Naive thymus-derived CD4-positive, alpha-beta T cell (primary cell): ENCODE results near the gene NKAIN2. TPM values are rescaled to one million over a fixed set of nuclear protein-coding genes. Genes with fewer than 3 reads are reported as not detected.
"Not testable (repeated sequence)": the region's sequence is repeated elsewhere in the genome, so short reads cannot be mapped to it uniquely, and the experiment has no call there.

Experiments
- ATAC-seq: fragments of 150-1000 bp; cut with Tn5 transposase; 2 replicates; pipeline ENCODE4 v1.10.0; 2021; ENCODE audit warnings: mild to moderate bottlenecking, moderate library complexity
- CTCF ChIA-PET: fragments of 350-600 bp; sonication (Branson Sonifier 250); formaldehyde crosslinking; loops from one replicate; lab custom pipeline; 2021; ENCODE audit warnings: antibody characterized with exemption; lab: Charles Lee
- POLR2A ChIA-PET: fragments of 350-600 bp; sonication (Branson Sonifier 250); formaldehyde crosslinking; loops from one replicate; lab custom pipeline; 2021; ENCODE audit warnings: antibody characterized with exemption, inconsistent platforms; lab: Charles Lee
- DNase-seq, 9 donors: peaks; one replicate each; pipeline versions ENCODE4 v3.0.0 to v3.0.0-alpha.2; 2020 to 2022; ENCODE audit warnings: mixed read lengths in 1 of 9
- H3K27ac ChIP-seq: one replicate; pipeline ENCODE4 v1.7.0; 2013; ENCODE audit warnings: mild to moderate bottlenecking, low read depth, low read length, moderate library complexity
- H3K27me3 ChIP-seq, 2 donors: one replicate each; pipeline ENCODE4 v1.7.0; 2013; ENCODE audit warnings: low read length in 2 of 2, mild to moderate bottlenecking in 2 of 2, moderate library complexity in 2 of 2; ENCODE audit not compliant: control insufficient read depth in 2 of 2, insufficient read depth in 2 of 2
- H3K36me3 ChIP-seq, 3 experiments: 1 replicate in 2 of 3; 2 replicates in 1 of 3; pipeline ENCODE4 v1.7.0; 2013; ENCODE audit warnings: low read length in 3 of 3, mild to moderate bottlenecking in 3 of 3, moderate library complexity in 1 of 3; ENCODE audit not compliant: insufficient read depth in 3 of 3, control insufficient read depth in 2 of 3
- H3K4me1 ChIP-seq, 2 donors: one replicate each; pipeline ENCODE4 v1.7.0; 2013; ENCODE audit warnings: low read length in 2 of 2, mild to moderate bottlenecking in 2 of 2, moderate library complexity in 1 of 2; ENCODE audit not compliant: control insufficient read depth in 2 of 2, insufficient read depth in 2 of 2
- H3K4me3 ChIP-seq: 2 replicates; pipeline ENCODE4 v1.7.0; 2013; ENCODE audit warnings: mild to moderate bottlenecking, low read length
- H3K9me3 ChIP-seq, 3 experiments: 1 replicate in 2 of 3; 2 replicates in 1 of 3; pipeline ENCODE4 v1.7.0; 2013; ENCODE audit warnings: low read length in 3 of 3; ENCODE audit not compliant: control insufficient read depth in 2 of 3
- H3K27ac Mint-ChIP-seq, 9 donors: one replicate each; pipeline ENCODE4 v1.8.0; 2020 to 2022; ENCODE audit warnings: mixed read lengths in 9 of 9, mild to moderate bottlenecking in 8 of 9, moderate library complexity in 5 of 9, inconsistent platforms in 2 of 9
- H3K27me3 Mint-ChIP-seq, 5 donors: one replicate each; pipeline ENCODE4 v1.8.0; 2021 to 2022; ENCODE audit warnings: mixed read lengths in 5 of 5, mild to moderate bottlenecking in 1 of 5
- H3K36me3 Mint-ChIP-seq, 5 donors: one replicate each; pipeline ENCODE4 v1.8.0; 2020 to 2022; ENCODE audit warnings: mixed read lengths in 5 of 5, mild to moderate bottlenecking in 3 of 5, inconsistent platforms in 1 of 5
- H3K4me1 Mint-ChIP-seq, 7 donors: one replicate each; pipeline ENCODE4 v1.8.0; 2020 to 2022; ENCODE audit warnings: mixed read lengths in 7 of 7, mild to moderate bottlenecking in 3 of 7, inconsistent platforms in 1 of 7
- H3K4me3 Mint-ChIP-seq, 10 donors: one replicate each; pipeline ENCODE4 v1.8.0; 2020 to 2022; ENCODE audit warnings: mild to moderate bottlenecking in 10 of 10, mixed read lengths in 10 of 10, moderate library complexity in 6 of 10, inconsistent platforms in 2 of 10
- H3K9me3 Mint-ChIP-seq, 11 donors: one replicate each; pipeline ENCODE4 v1.8.0; 2020 to 2022; ENCODE audit warnings: mixed read lengths in 11 of 11, mild to moderate bottlenecking in 4 of 11, inconsistent platforms in 1 of 11, moderate library complexity in 1 of 11
- intact Hi-C, 2 donors: fragments of 100-400 bp; cut with micrococcal nuclease; formaldehyde crosslinking; loops; one replicate each; pipeline ENCODE4 v1.15.1; 2023
- polyA plus RNA-seq, 2 donors: library from polyadenylated mRNA; unstranded; fragments of 300-500 nt; fragmentation: Illumina TruSeq; gene quantifications; one replicate each; pipeline ENCODE4 v1.2.3, GENCODE V29; 2021
- total RNA-seq, 6 experiments: library from RNA in 5 of 6; stranded (reverse) in 5 of 6; gene quantifications; 1 replicate in 5 of 6; 2 replicates in 1 of 6; pipeline ENCODE4 v1.2.3 and lab custom pipeline; 2021 to 2026

The NKAIN2 gene
- total and polyA plus RNA-seq, 7 experiments from 2014 or later, result 0.21 to 2.9 TPM; not detected in 5

DNA sequence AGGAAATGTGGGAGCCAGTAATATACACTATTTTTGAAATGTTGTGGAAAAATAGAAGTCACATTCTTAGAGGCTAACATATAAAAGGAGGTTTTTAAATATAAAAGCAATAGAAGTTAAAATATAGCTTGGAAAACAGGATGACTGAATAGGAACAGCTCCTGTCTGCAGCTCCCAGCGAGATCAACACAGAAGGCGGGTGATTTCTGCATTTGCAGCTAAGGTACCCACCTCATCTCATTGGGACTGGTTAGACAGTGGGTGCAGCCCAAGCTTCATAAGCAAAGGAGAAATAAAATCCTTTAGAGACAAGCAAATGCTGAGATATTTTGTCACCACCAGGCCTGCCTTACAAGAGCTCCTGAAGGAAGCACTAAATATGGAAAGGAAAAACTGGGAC is 434.7 kb downstream of the NKAIN2 start:
- H3K36me3 ChIP-seq, CTCF ChIA-PET, POLR2A ChIA-PET: not testable (repeated sequence)

GRCh38 chr6:124254941-124255685 is 451.4 kb downstream of the NKAIN2 start:
- Histone ChIP-seq H3K27me3 (no peaks in the 10 kb centered on the region), H3K27ac (no peak overlapping the region), H3K4me3 (no peak overlapping the region), H3K9me3 (no peaks in the 10 kb centered on the region), H3K36me3 (no peaks in the 10 kb centered on the region), H3K4me1 (no peaks in the 10 kb centered on the region)
- POLR2A ChIA-PET, result no interaction called here
- H3K27me3 Mint-ChIP-seq, result no peaks in the 10 kb centered on the region
- H3K4me3 Mint-ChIP-seq, result no peak overlapping the region
- intact Hi-C loops, result loop anchor here in 1 of 2 donors (1.0 kb wide), 1 partner anchor 29 kb away; no protein-coding TSS in a partner anchor
- H3K9me3 Mint-ChIP-seq, result peaks cover 0 to 14% (median 0%) of the 10 kb centered on the region in 11 donors
- H3K36me3 Mint-ChIP-seq, result no peaks in the 10 kb centered on the region
- no peak overlapping the region for H3K27ac Mint-ChIP-seq
- ATAC-seq (no peak), DNase-seq (no peak)
- H3K4me1 Mint-ChIP-seq, result no peaks in the 10 kb centered on the region
- CTCF ChIA-PET, result no interaction called here

More for the DNA sequence above, 434.7 kb downstream of the NKAIN2 start:
- H3K4me3 Mint-ChIP-seq, H3K4me3 ChIP-seq, H3K4me1 Mint-ChIP-seq, intact Hi-C loops, H3K27me3 ChIP-seq, H3K9me3 ChIP-seq, H3K36me3 Mint-ChIP-seq, H3K4me1 ChIP-seq, H3K27me3 Mint-ChIP-seq, ATAC-seq, DNase-seq, H3K27ac Mint-ChIP-seq, H3K27ac ChIP-seq: not testable (repeated sequence)
- H3K9me3 Mint-ChIP-seq, result peaks cover 0 to 16% (median 5%) of the 10 kb centered on the region in 11 donors

DNA sequence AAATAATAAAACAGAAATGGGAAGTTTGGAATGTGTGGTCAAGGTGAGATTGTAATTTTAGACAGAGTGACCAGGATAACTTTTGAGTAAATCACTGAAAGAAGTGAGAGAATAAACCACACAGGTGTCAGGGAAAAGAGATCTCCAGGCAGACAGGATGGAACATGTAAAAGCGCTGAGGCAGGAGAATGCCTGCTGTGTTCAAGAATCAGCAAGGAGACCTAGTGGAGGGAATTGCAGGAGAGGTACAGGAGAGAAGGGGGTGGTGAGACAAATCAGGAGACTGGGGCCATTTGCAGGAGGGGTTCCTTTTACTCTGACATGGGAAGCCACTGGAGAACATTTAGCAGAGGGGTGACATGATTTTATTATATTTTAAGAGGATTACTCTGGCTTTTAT is 456.7 kb downstream of the NKAIN2 start:
- CTCF ChIA-PET, result no interaction called here
- ATAC-seq (no peak), DNase-seq (no peak)
- Mint-ChIP-seq H3K36me3 (no peaks in the 10 kb centered on the region), H3K27me3 (no peaks in the 10 kb centered on the region), H3K4me1 (no peaks in the 10 kb centered on the region), H3K27ac (no peak overlapping the region), H3K9me3 (peaks cover 0 to 9% (median 0%) of the 10 kb centered on the region in 11 donors), H3K4me3 (no peak overlapping the region)
- intact Hi-C loops, result no loop called here
- no peaks in the 10 kb centered on the region for H3K27me3 ChIP-seq
- no peak overlapping the region for H3K27ac ChIP-seq
- POLR2A ChIA-PET, result no interaction called here
- no peaks in the 10 kb centered on the region for H3K9me3 ChIP-seq
- H3K4me3 ChIP-seq, result no peak overlapping the region
- H3K4me1 ChIP-seq, result no peaks in the 10 kb centered on the region
- H3K36me3 ChIP-seq, result no peaks in the 10 kb centered on the region

DNA sequence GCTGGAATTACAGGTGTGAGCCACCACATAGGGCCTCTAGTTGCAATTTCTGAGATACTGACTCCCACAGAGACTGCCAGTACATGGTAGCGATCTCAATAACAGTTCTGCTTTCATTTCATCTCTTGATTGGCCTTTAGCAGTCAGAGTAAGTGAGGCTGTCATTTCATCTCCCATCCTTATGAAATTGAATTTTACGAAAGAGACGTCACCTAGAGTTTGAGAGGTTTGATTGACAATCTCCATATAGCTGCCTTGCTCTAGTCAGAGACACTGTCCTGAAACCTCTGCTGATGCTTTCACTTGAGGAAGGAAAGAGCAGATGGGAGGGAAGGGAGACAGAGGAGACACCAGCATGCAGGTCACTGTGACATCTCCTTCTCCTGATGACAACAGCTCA is 466.1 kb downstream of the NKAIN2 start:
- Histone ChIP-seq H3K4me1 (no peaks in the 10 kb centered on the region), H3K27me3 (no peaks in the 10 kb centered on the region), H3K4me3 (no peak overlapping the region), H3K27ac (no peak overlapping the region), H3K9me3 (no peaks in the 10 kb centered on the region), H3K36me3 (no peaks in the 10 kb centered on the region)
- Mint-ChIP-seq H3K36me3 (no peaks in the 10 kb centered on the region), H3K27me3 (no peaks in the 10 kb centered on the region), H3K4me1 (no peaks in the 10 kb centered on the region), H3K4me3 (no peak overlapping the region), H3K27ac (no peak overlapping the region), H3K9me3 (peaks cover 0 to 9% (median 0%) of the 10 kb centered on the region in 11 donors)
- POLR2A ChIA-PET, result no interaction called here
- intact Hi-C loops, result no loop called here
- ATAC-seq, result no peak
- CTCF ChIA-PET, result no interaction called here
- no peak for DNase-seq

DNA sequence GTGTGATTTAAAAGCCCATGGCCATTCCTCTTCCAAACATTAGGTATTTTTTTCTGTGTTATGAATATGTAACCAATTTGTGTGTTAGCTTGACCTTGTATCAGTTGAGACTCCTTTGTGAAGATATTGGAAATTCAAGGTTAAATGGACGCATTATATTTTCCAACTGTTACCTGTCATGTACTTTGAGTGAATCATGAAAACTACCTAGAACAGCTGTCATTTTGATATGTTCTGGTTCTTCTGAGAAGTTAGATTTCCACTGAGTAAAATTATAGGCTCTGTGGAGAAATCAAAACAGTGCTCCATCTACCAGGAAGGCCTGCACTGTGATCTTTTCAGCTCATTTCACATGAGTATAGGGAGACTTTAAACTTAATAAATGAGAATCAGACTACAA is 470.0 kb downstream of the NKAIN2 start:
- Histone ChIP-seq H3K27ac (no peak overlapping the region), H3K36me3 (no peaks in the 10 kb centered on the region), H3K9me3 (no peaks in the 10 kb centered on the region), H3K4me3 (no peak overlapping the region), H3K27me3 (no peaks in the 10 kb centered on the region), H3K4me1 (no peaks in the 10 kb centered on the region)
- H3K4me1 Mint-ChIP-seq, result no peaks in the 10 kb centered on the region
- H3K27ac Mint-ChIP-seq, result no peak overlapping the region
- ATAC-seq (no peak), DNase-seq (no peak)
- intact Hi-C loops, result no loop called here
- H3K27me3 Mint-ChIP-seq, result no peaks in the 10 kb centered on the region
- ChIA-PET CTCF (no interaction called here), POLR2A (no interaction called here)
- H3K36me3 Mint-ChIP-seq, result no peaks in the 10 kb centered on the region
- H3K9me3 Mint-ChIP-seq, result peaks cover 0 to 17% (median 1%) of the 10 kb centered on the region in 11 donors
- H3K4me3 Mint-ChIP-seq, result no peak overlapping the region

DNA sequence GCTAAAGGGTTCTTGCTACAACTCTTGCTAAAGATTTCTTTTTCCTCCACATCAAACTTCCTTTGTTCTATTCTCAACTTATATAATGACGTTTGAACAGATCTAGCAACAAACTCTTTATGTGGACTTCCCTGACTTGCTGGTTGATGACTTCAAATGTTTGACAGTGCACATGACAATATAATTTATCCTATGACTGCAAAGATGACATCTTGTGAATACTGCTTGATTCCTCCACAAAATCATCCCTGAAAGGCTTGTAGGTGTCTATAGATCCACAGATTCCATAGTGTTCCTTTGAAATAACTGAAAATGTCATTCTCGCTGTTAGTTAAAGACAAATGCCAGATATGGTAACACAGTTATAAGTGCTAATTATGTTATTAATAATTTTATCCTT is 478.9 kb downstream of the NKAIN2 start:
- Histone ChIP-seq H3K4me1 (no peaks in the 10 kb centered on the region), H3K36me3 (no peaks in the 10 kb centered on the region), H3K27ac (no peak overlapping the region), H3K4me3 (no peak overlapping the region), H3K27me3 (no peaks in the 10 kb centered on the region), H3K9me3 (no peaks in the 10 kb centered on the region)
- Mint-ChIP-seq H3K4me3 (no peak overlapping the region), H3K36me3 (no peaks in the 10 kb centered on the region), H3K4me1 (no peaks in the 10 kb centered on the region), H3K9me3 (peaks cover 0 to 8% (median 0%) of the 10 kb centered on the region in 11 donors), H3K27me3 (no peaks in the 10 kb centered on the region), H3K27ac (no peak overlapping the region)
- ATAC-seq, result no peak
- ChIA-PET POLR2A (no interaction called here), CTCF (no interaction called here)
- intact Hi-C loops, result no loop called here
- DNase-seq, result no peak

DNA sequence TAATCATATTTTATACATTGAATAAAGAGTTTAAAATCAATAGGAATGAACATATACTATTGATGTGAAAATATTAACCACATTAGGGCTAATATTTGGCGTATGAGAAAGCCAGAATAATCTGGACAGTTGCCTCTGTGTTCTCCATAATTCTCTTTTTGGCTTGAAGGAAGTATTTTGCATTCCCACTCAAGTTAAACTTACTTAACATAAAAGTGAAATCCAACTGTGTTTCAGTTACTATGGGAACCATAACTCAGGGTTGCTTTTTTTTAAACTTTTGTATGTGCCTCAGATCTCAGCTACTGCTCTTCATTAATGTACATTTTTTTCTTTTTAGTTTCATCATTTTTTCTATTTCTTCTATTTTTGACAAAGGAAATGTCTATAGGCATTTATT is 479.8 kb downstream of the NKAIN2 start:
- ATAC-seq, result no peak
- POLR2A ChIA-PET, result no interaction called here
- H3K9me3 Mint-ChIP-seq, result peaks cover 0 to 8% (median 0%) of the 10 kb centered on the region in 11 donors

More for the DNA sequence above, 479.8 kb downstream of the NKAIN2 start:
- intact Hi-C loops, result no loop called here
- H3K27ac ChIP-seq, result no peak overlapping the region
- DNase-seq, result no peak
- CTCF ChIA-PET, result no interaction called here
- no peaks in the 10 kb centered on the region for H3K4me1 Mint-ChIP-seq
- H3K27me3 Mint-ChIP-seq, result no peaks in the 10 kb centered on the region
- H3K4me3 Mint-ChIP-seq, result no peak overlapping the region
- H3K27me3 ChIP-seq, result no peaks in the 10 kb centered on the region
- no peaks in the 10 kb centered on the region for H3K9me3 ChIP-seq
- no peaks in the 10 kb centered on the region for H3K36me3 ChIP-seq
- H3K4me3 ChIP-seq, result no peak overlapping the region
- no peaks in the 10 kb centered on the region for H3K36me3 Mint-ChIP-seq
- no peak overlapping the region for H3K27ac Mint-ChIP-seq
- H3K4me1 ChIP-seq, result no peaks in the 10 kb centered on the region
